Left lung (tissue), 10 donors: ENCODE results near the gene PGBD5. TPM values are rescaled to one million over a fixed set of nuclear protein-coding genes. Genes with fewer than 3 reads are reported as not detected.

Experiments
- ATAC-seq: fragments of 200-7000 bp; cut with Tn5 transposase; one replicate; pipeline ENCODE4 v1.9.1; 2020; ENCODE audit warnings: moderate library complexity
- DNase-seq, 4 donors: peaks; one replicate each; pipeline ENCODE4 v3.0.0-alpha.2; 2013 to 2020
- H3K27ac ChIP-seq, 2 donors: fragments of 200-600 bp; sonication (generic) in 1 of 2; one replicate each; pipeline versions ENCODE4 v1.5.0 to v1.8.0; 2020 to 2021
- H3K27me3 ChIP-seq, 2 donors: fragments of 200-600 bp; sonication (generic) in 1 of 2; one replicate each; pipeline versions ENCODE4 v1.5.0 to v1.8.0; 2020 to 2021
- H3K36me3 ChIP-seq, 2 donors: fragments of 200-600 bp; sonication (generic) in 1 of 2; one replicate each; pipeline versions ENCODE4 v1.5.0 to v1.8.0; 2020 to 2021
- H3K4me1 ChIP-seq, 2 donors: fragments of 200-600 bp; one replicate each; pipeline ENCODE4 v1.8.0; 2021
- H3K4me3 ChIP-seq, 2 donors: fragments of 200-600 bp; sonication (generic) in 1 of 2; one replicate each; pipeline versions ENCODE4 v1.5.0 to v1.8.0; 2020 to 2021; ENCODE audit warnings: mild to moderate bottlenecking in 1 of 2
- H3K9me3 ChIP-seq, 2 donors: fragments of 200-600 bp; sonication (generic) in 1 of 2; one replicate each; pipeline versions ENCODE4 v1.5.0 to v1.8.0; 2020 to 2021
- intact Hi-C, 2 donors: fragments of 100-400 bp; cut with DNase I; formaldehyde crosslinking; loops; one replicate each; pipeline versions ENCODE4 v1.11.2 to v1.14.2; 2022
- polyA plus RNA-seq, 6 donors: library from polyadenylated mRNA; unstranded; fragments of 120-200 nt; gene quantifications; one replicate each; pipeline ENCODE4 v1.2.1, GENCODE V29; 2013; ENCODE audit not compliant: insufficient read length in 6 of 6
- total RNA-seq, 2 donors: library from RNA; stranded (reverse); fragmentation: NEBNext Ultra II Directional; extraction: Animal tissue kit (Norgen Biotek cat#: 25700); gene quantifications; one replicate each; pipeline ENCODE4 v1.2.1, GENCODE V29; 2021
- TF ChIP-seq, protein P1 (sequence below), 2 donors: fragments of 200-600 bp; sonication (generic) in 1 of 2; IDR thresholded peaks; one replicate each; pipeline versions ENCODE4 v1.5.0 to v1.8.0; 2021; ENCODE audit warnings: antibody characterized with exemption in 2 of 2
- donor health status: DM: no; HTN: yes; CAD: no.
- donor health status: DM: no; HTN: no; CAD: no.

The PGBD5 gene
- total and polyA plus RNA-seq, 8 donors, result 2.3 to 10.1 (median 4.8) TPM

GRCh38 chr1:230384380-230385157 lies 41.6 kb downstream of the PGBD5 start:
- Histone ChIP-seq H3K9me3 (peaks cover 0 to 4% of the 10 kb centered on the region in 2 donors), H3K4me3 (no peak overlapping the region), H3K36me3 (no peaks in the 10 kb centered on the region), H3K27ac (no peak overlapping the region), H3K27me3 (no peaks in the 10 kb centered on the region), H3K4me1 (peaks cover 6 to 7% of the 10 kb centered on the region in 2 donors)
- DNase-seq (no peak), ATAC-seq (no peak)
- TF ChIP-seq, protein P1, sequence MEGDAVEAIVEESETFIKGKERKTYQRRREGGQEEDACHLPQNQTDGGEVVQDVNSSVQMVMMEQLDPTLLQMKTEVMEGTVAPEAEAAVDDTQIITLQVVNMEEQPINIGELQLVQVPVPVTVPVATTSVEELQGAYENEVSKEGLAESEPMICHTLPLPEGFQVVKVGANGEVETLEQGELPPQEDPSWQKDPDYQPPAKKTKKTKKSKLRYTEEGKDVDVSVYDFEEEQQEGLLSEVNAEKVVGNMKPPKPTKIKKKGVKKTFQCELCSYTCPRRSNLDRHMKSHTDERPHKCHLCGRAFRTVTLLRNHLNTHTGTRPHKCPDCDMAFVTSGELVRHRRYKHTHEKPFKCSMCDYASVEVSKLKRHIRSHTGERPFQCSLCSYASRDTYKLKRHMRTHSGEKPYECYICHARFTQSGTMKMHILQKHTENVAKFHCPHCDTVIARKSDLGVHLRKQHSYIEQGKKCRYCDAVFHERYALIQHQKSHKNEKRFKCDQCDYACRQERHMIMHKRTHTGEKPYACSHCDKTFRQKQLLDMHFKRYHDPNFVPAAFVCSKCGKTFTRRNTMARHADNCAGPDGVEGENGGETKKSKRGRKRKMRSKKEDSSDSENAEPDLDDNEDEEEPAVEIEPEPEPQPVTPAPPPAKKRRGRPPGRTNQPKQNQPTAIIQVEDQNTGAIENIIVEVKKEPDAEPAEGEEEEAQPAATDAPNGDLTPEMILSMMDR (IDR thresholded peaks at IDR 0.05), result no peak
- intact Hi-C loops, result no loop called here

DNA sequence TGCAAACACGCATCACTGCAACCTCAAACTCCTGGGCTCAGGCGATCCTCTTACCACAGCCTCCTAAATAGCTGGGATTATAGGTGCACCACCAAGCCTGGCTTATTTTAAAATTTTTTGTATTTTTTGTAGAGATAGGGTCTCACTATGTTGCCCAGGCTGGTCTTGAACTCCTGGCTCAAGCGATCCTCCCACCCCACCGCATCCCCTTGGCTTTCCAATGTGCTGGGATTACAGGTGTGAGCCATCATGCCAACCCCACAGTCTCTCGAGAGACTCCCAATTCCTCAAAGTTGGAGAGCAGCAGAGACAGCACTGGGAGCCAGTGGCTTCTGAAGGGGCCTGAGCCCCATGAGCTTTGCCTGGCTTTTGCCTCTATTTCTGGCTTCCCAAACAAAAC lies 42.7 kb downstream of the PGBD5 start:
- DNase-seq, result no peak
- H3K27ac ChIP-seq, result no peak overlapping the region
- no peak for ATAC-seq
- H3K36me3 ChIP-seq, result no peaks in the 10 kb centered on the region
- TF ChIP-seq, protein P1 (IDR thresholded peaks at IDR 0.05), result no peak
- peaks cover 0 to 11% of the 10 kb centered on the region in 2 donors for H3K9me3 ChIP-seq
- no peak overlapping the region for H3K4me3 ChIP-seq
- peaks cover 6 to 7% of the 10 kb centered on the region in 2 donors for H3K4me1 ChIP-seq
- H3K27me3 ChIP-seq, result no peaks in the 10 kb centered on the region
- intact Hi-C loops, result no loop called here

DNA sequence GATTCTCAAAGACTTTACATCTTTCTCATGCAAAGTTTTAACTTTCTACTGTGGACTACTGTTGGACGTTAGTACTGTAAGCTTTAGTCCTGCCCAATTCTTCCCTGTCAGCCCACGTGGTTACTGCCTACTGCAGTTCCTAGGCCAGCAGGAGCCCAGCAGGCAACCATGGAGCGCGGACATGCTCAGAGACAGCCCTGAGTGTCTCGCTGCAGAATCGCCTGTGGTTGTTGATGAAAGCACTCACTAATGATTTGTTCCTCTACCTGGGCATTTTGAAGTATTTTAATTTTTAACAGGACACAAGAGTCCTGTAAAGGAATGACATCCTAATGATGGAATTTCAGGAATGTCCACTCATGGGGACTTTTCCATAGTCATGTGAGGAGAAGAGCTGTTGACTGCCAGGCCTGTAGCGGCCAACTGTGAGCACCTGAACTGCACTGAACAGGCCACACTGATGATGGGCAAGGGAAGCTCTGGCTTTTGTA lies 44.1 kb downstream of the PGBD5 start:
- no peaks in the 10 kb centered on the region for H3K27me3 ChIP-seq
- ATAC-seq, result peak; percentile 87
- peaks cover 6 to 7% of the 10 kb centered on the region in 2 donors for H3K4me1 ChIP-seq
- peak in 2 of 4 donors; percentile 42 to 69 for DNase-seq
- H3K9me3 ChIP-seq, result peaks cover 0 to 11% of the 10 kb centered on the region in 2 donors
- TF ChIP-seq, protein P1 (IDR thresholded peaks at IDR 0.05), result no peak
- H3K27ac ChIP-seq, result peak overlapping the region; percentile 8 to 11
- intact Hi-C loops, result no loop called here
- H3K36me3 ChIP-seq, result no peaks in the 10 kb centered on the region
- no peak overlapping the region for H3K4me3 ChIP-seq

GRCh38 chr1:230381585-230381984 lies 44.5 kb downstream of the PGBD5 start:
- DNase-seq (no peak), ATAC-seq (no peak)
- TF ChIP-seq, protein P1 (IDR thresholded peaks at IDR 0.05), result no peak
- Histone ChIP-seq H3K27ac (peak overlapping the region; percentile 8 to 11), H3K4me3 (no peak overlapping the region), H3K9me3 (peaks cover 0 to 11% of the 10 kb centered on the region in 2 donors), H3K27me3 (no peaks in the 10 kb centered on the region), H3K36me3 (no peaks in the 10 kb centered on the region), H3K4me1 (peaks cover 6 to 7% of the 10 kb centered on the region in 2 donors)
- intact Hi-C loops, result no loop called here

DNA sequence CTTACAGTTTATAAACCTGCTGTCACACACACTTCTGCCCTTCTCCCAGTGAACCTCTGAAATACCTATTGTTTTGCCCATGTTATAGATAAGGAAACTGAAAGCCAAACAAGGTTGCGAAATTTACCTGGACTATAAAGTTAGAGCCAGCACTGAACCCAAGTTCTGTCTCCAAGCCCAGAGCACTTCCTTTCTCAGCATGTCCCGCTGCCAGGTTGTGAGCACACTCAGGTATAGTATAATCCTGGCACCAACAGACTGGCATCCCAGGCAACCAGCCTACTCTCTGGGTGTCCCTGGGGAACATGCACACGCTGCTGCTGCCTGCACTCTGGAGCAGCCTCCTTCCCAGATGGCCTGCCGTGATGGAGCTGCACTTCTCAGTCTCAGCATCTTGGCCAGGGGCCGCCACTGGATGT lies 45.1 kb downstream of the PGBD5 start:
- ATAC-seq, result peak; percentile 60
- Histone ChIP-seq H3K36me3 (no peaks in the 10 kb centered on the region), H3K27me3 (no peaks in the 10 kb centered on the region), H3K4me3 (no peak overlapping the region), H3K4me1 (peaks cover 6 to 7% of the 10 kb centered on the region in 2 donors), H3K9me3 (peaks cover 0 to 11% of the 10 kb centered on the region in 2 donors), H3K27ac (peak overlapping the region; percentile 8 to 11)
- DNase-seq, result no peak
- TF ChIP-seq, protein P1 (IDR thresholded peaks at IDR 0.05), result no peak
- intact Hi-C loops, result no loop called here
